Jurkat, Clone E6-1 (cell line): ENCODE data around the gene SV2C. TPM values are rescaled to one million over a fixed set of nuclear protein-coding genes. Genes with fewer than 3 reads are reported as not detected.
"Not testable (repeated sequence)": the region's sequence is repeated elsewhere in the genome, so short reads cannot be mapped to it uniquely, and the experiment has no call there.

Source experiments
- DNase-seq: peaks from one replicate; pipeline ENCODE4 v3.0.0-alpha.2; 2011; ENCODE audit warnings: low read depth, low spot score
- H3K4me3 ChIP-seq: 2 replicates; pipeline ENCODE4 v1.5.1; 2011; ENCODE audit warnings: mild to moderate bottlenecking, low read length, control low read depth, moderate library complexity
- polyA plus RNA-seq: library from polyadenylated mRNA; unstranded; fragments of >200 nt; gene quantifications from one replicate; pipeline ENCODE4 v1.2.1, GENCODE V29; 2012; ENCODE audit warnings: missing spikeins; ENCODE audit not compliant: insufficient read length, insufficient read depth

SV2C gene
- 0.76 TPM for polyA plus RNA-seq

GRCh38 chr5:76082772-76083554 lies at the start of gene SV2C:
Gene SV2C (plus strand): TSS chr5:76083383. CDS start chr5:76131751, 48,368 bp downstream.
- no peak for DNase-seq
- peak within 1 kb of the TSS; percentile 51 for H3K4me3 ChIP-seq

- peak; percentile 63 for DNase-seq
- not testable (repeated sequence) for H3K4me3 ChIP-seq
Measured at GRCh38 chr5:76037736-76038151, 45.4 kb upstream of the SV2C start.

GRCh38 chr5:76038212-76038611 lies 45.0 kb upstream of the SV2C start:
- H3K4me3 ChIP-seq, result no peak overlapping the region

GRCh38 chr5:76040806-76041205 lies 42.4 kb upstream of the SV2C start:
- no peak overlapping the region for H3K4me3 ChIP-seq

More at GRCh38 chr5:76038212-76038611, 45.0 kb upstream of the SV2C start:
- DNase-seq, result no peak

GRCh38 chr5:76041863-76042262 lies 41.3 kb upstream of the SV2C start:
- peak; percentile 28 for DNase-seq
- no peak overlapping the region for H3K4me3 ChIP-seq

More at GRCh38 chr5:76040806-76041205, 42.4 kb upstream of the SV2C start:
- DNase-seq, result peak; percentile 81

GRCh38 chr5:76046741-76047140 lies 36.4 kb upstream of the SV2C start:
- H3K4me3 ChIP-seq, result no peak overlapping the region
- no peak for DNase-seq

GRCh38 chr5:76050134-76050533 lies 33.0 kb upstream of the SV2C start:
- H3K4me3 ChIP-seq, result no peak overlapping the region
- no peak for DNase-seq

GRCh38 chr5:76062502-76063041 lies 20.6 kb upstream of the SV2C start:
- no peak for DNase-seq
- H3K4me3 ChIP-seq, result no peak overlapping the region

GRCh38 chr5:76065258-76065657 lies 17.9 kb upstream of the SV2C start:
- H3K4me3 ChIP-seq, result no peak overlapping the region
- no peak for DNase-seq

GRCh38 chr5:76069061-76069735 lies 14.0 kb upstream of the SV2C start:
- no peak for DNase-seq
- H3K4me3 ChIP-seq, result no peak overlapping the region

- H3K4me3 ChIP-seq, result no peak overlapping the region
- DNase-seq, result peak; percentile 35
Measured at GRCh38 chr5:76074487-76075065, 8.6 kb upstream of the SV2C start.

- no peak overlapping the region for H3K4me3 ChIP-seq
- no peak for DNase-seq
Measured at GRCh38 chr5:76081811-76082771, 1.1 kb upstream of the SV2C start.

- DNase-seq, result no peak
- peak overlapping the region; percentile 51 for H3K4me3 ChIP-seq
Measured at GRCh38 chr5:76083555-76084495, 642 bp downstream of the SV2C start.

- peak overlapping the region; percentile 51 for H3K4me3 ChIP-seq
- DNase-seq, result no peak
Measured at GRCh38 chr5:76084496-76085242, 1.5 kb downstream of the SV2C start.

- DNase-seq, result no peak
- peak overlapping the region; percentile 28 for H3K4me3 ChIP-seq
Measured at GRCh38 chr5:76085243-76085579, 2.0 kb downstream of the SV2C start.

GRCh38 chr5:76086095-76086494 lies 2.9 kb downstream of the SV2C start:
- H3K4me3 ChIP-seq, result no peak overlapping the region

GRCh38 chr5:76089156-76089555 lies 6.0 kb downstream of the SV2C start:
- H3K4me3 ChIP-seq, DNase-seq: not testable (repeated sequence)

More at GRCh38 chr5:76086095-76086494, 2.9 kb downstream of the SV2C start:
- DNase-seq, result no peak
